Hematopoietic multipotent progenitor cell treated with erythropoietin and hydrocortisone succinate and interleukin-3 and kit ligand, for 4 days (in vitro differentiated cells): Measurements from ENCODE around the gene CYP26B1.

Experiments used
- DNase-seq: peaks from one replicate; pipeline ENCODE4 v3.0.0-alpha.2; 2015

The CYP26B1 gene

GRCh38 chr2:72139874-72140620 lies 7.6 kb downstream of the CYP26B1 start:
- no peak for DNase-seq

- DNase-seq, result no peak
These were observed 8.2 kb downstream of the CYP26B1 start for GRCh38 chr2:72139471-72139873.

GRCh38 chr2:72138921-72139381 lies 8.7 kb downstream of the CYP26B1 start:
- DNase-seq, result no peak

GRCh38 chr2:72138011-72138881 lies 9.4 kb downstream of the CYP26B1 start:
- DNase-seq, result no peak

- peak; percentile 68 for DNase-seq
These were observed 10.1 kb downstream of the CYP26B1 start for GRCh38 chr2:72137498-72138010.

- no peak for DNase-seq
These were observed 10.6 kb downstream of the CYP26B1 start for GRCh38 chr2:72136933-72137497.

GRCh38 chr2:72136331-72136730 lies 11.3 kb downstream of the CYP26B1 start:
- DNase-seq, result no peak

- no peak for DNase-seq
These were observed 11.7 kb downstream of the CYP26B1 start for GRCh38 chr2:72135921-72136320.

- DNase-seq, result no peak
These were observed 12.5 kb downstream of the CYP26B1 start for GRCh38 chr2:72134997-72135800.

- DNase-seq, result no peak
These were observed 13.2 kb downstream of the CYP26B1 start for GRCh38 chr2:72134408-72134996.

- DNase-seq, result no peak
These were observed 13.8 kb downstream of the CYP26B1 start for GRCh38 chr2:72133721-72134407.

GRCh38 chr2:72132981-72133720 lies 14.5 kb downstream of the CYP26B1 start:
- DNase-seq, result no peak

GRCh38 chr2:72131916-72132841 lies 15.5 kb downstream of the CYP26B1 start:
- no peak for DNase-seq

- no peak for DNase-seq
These were observed 16.2 kb downstream of the CYP26B1 start for GRCh38 chr2:72131371-72131891.

GRCh38 chr2:72130659-72131360 lies 16.9 kb downstream of the CYP26B1 start:
- DNase-seq, result no peak

GRCh38 chr2:72129681-72130340 lies 17.9 kb downstream of the CYP26B1 start:
- no peak for DNase-seq

- DNase-seq, result no peak
These were observed 18.8 kb downstream of the CYP26B1 start for GRCh38 chr2:72128843-72129227.
